ENCODE results near the gene HPS1. TPM values are rescaled to one million over a fixed set of nuclear protein-coding genes. Genes with fewer than 3 reads are reported as not detected.

Gene HPS1
- total and polyA plus RNA-seq, 2 experiments from 2014 or later: 41.2 to 104 TPM

- no peak for DNase-seq (ENCODE audit: low spot score)
- H3K27me3 ChIP-seq: no peaks in the 10 kb centered on the region
- H3K36me3 ChIP-seq (replicated peaks; ENCODE audit: insufficient read depth, low read depth): peaks cover 11% of the 10 kb centered on the region
- peaks cover 3% of the 10 kb centered on the region for H3K9me3 ChIP-seq (ENCODE audit: low read depth)
- H3K9me2 ChIP-seq (replicated peaks; ENCODE audit: insufficient read depth): no peaks in the 10 kb centered on the region
- H3K4me3 ChIP-seq: no peak overlapping the region
- H3K79me2 ChIP-seq: no peaks in the 10 kb centered on the region
- no peak overlapping the region for H3K27ac ChIP-seq
- H2AFZ ChIP-seq: no peak overlapping the region
- WGBS (ENCODE audit: low lambda C conversion rate, missing lambda C conversion rate): 95% methylated on average over 4 of the region's 4 CpGs
- H4K20me1 ChIP-seq (ENCODE audit: insufficient read depth, poor library complexity, severe bottlenecking): no peaks in the 10 kb centered on the region
- TF ChIP-seq CTCF (IDR thresholded peaks at IDR 0.05; ENCODE audit: poor library complexity) (no peak), EZH2phosphoT487 (IDR thresholded peaks at IDR 0.05; ENCODE audit: low read depth, severe bottlenecking, unreplicated experiment) (no peak), EZH2 (IDR thresholded peaks at IDR 0.05; ENCODE audit: borderline replicate concordance) (no peak)
- H3K4me2 ChIP-seq: no peak overlapping the region
- no peaks in the 10 kb centered on the region for H3K4me1 ChIP-seq (ENCODE audit: insufficient read depth)
These were observed 10.0 kb downstream of the HPS1 start for GRCh38 chr10:98436704-98437103.

GRCh38 chr10:98435178-98435577 is 11.6 kb downstream of the HPS1 start:
- peaks cover 3% of the 10 kb centered on the region for H3K9me3 ChIP-seq (ENCODE audit: low read depth)
- H4K20me1 ChIP-seq (ENCODE audit: insufficient read depth, poor library complexity, severe bottlenecking): no peaks in the 10 kb centered on the region
- DNase-seq (ENCODE audit: low spot score): no peak
- H3K4me3 ChIP-seq: no peak overlapping the region
- H3K4me2 ChIP-seq: no peak overlapping the region
- no peak overlapping the region for H2AFZ ChIP-seq
- no peaks in the 10 kb centered on the region for H3K79me2 ChIP-seq
- no peak overlapping the region for H3K27ac ChIP-seq
- H3K36me3 ChIP-seq (replicated peaks; ENCODE audit: insufficient read depth, low read depth): peaks cover 11% of the 10 kb centered on the region
- no peaks in the 10 kb centered on the region for H3K9me2 ChIP-seq (replicated peaks; ENCODE audit: insufficient read depth)
- H3K27me3 ChIP-seq: no peaks in the 10 kb centered on the region
- 98% methylated on average over 12 of the region's 12 CpGs for WGBS (ENCODE audit: low lambda C conversion rate, missing lambda C conversion rate)
- TF ChIP-seq EZH2phosphoT487 (IDR thresholded peaks at IDR 0.05; ENCODE audit: low read depth, severe bottlenecking, unreplicated experiment) (no peak), CTCF (IDR thresholded peaks at IDR 0.05; ENCODE audit: poor library complexity) (no peak), EZH2 (IDR thresholded peaks at IDR 0.05; ENCODE audit: borderline replicate concordance) (no peak)
- H3K4me1 ChIP-seq (ENCODE audit: insufficient read depth): no peaks in the 10 kb centered on the region

GRCh38 chr10:98433881-98434732 is 12.6 kb downstream of the HPS1 start:
- DNase-seq (ENCODE audit: low spot score): no peak
- Histone ChIP-seq H3K9me2 (replicated peaks; ENCODE audit: insufficient read depth) (no peaks in the 10 kb centered on the region), H3K79me2 (no peaks in the 10 kb centered on the region), H3K4me1 (ENCODE audit: insufficient read depth) (no peaks in the 10 kb centered on the region), H3K36me3 (replicated peaks; ENCODE audit: insufficient read depth, low read depth) (peaks cover 11% of the 10 kb centered on the region), H2AFZ (no peak overlapping the region), H3K4me2 (no peak overlapping the region), H4K20me1 (ENCODE audit: insufficient read depth, poor library complexity, severe bottlenecking) (no peaks in the 10 kb centered on the region), H3K4me3 (no peak overlapping the region), H3K9me3 (ENCODE audit: low read depth) (peaks cover 3% of the 10 kb centered on the region), H3K27ac (no peak overlapping the region), H3K27me3 (no peaks in the 10 kb centered on the region)
- over 99% methylated on average over 21 of the region's 21 CpGs for WGBS (ENCODE audit: low lambda C conversion rate, missing lambda C conversion rate)
- TF ChIP-seq EZH2phosphoT487 (IDR thresholded peaks at IDR 0.05; ENCODE audit: low read depth, severe bottlenecking, unreplicated experiment): no peak
- TF ChIP-seq EZH2 (IDR thresholded peaks at IDR 0.05; ENCODE audit: borderline replicate concordance): no peak
- TF ChIP-seq CTCF (IDR thresholded peaks at IDR 0.05; ENCODE audit: poor library complexity): no peak

Measured in hepatocyte (in vitro differentiated cells).